IPS-18a (cell line): ENCODE data around the gene GRIP1.

Source experiments
- H3K27ac ChIP-seq: one replicate; pipeline ENCODE4 v1.5.1; 2013; ENCODE audit warnings: low read length
- H3K27me3 ChIP-seq: one replicate; pipeline ENCODE4 v1.6.1; 2013; ENCODE audit warnings: mild to moderate bottlenecking, low read length; ENCODE audit not compliant: control insufficient read depth, insufficient read depth
- H3K36me3 ChIP-seq: one replicate; pipeline ENCODE4 v1.6.1; 2013; ENCODE audit warnings: low read depth, low read length; ENCODE audit not compliant: control insufficient read depth
- H3K4me1 ChIP-seq: one replicate; pipeline ENCODE4 v1.6.1; 2013; ENCODE audit warnings: low read depth, low read length; ENCODE audit not compliant: control insufficient read depth
- H3K4me3 ChIP-seq: one replicate; pipeline ENCODE4 v1.5.1; 2013; ENCODE audit warnings: low read length
- H3K9ac ChIP-seq: one replicate; pipeline ENCODE4 v1.6.1; 2013; ENCODE audit warnings: mild to moderate bottlenecking, low read length, moderate library complexity
- H3K9me3 ChIP-seq: one replicate; pipeline ENCODE4 v1.6.1; 2013; ENCODE audit warnings: low read depth, low read length; ENCODE audit not compliant: control insufficient read depth

GRIP1 gene

GRCh38 chr12:66393890-66394289 lies 285.0 kb downstream of the GRIP1 start:
- Histone ChIP-seq H3K27me3 (no peaks in the 10 kb centered on the region), H3K4me1 (no peaks in the 10 kb centered on the region), H3K27ac (no peak overlapping the region), H3K9ac (no peak overlapping the region), H3K4me3 (no peak overlapping the region), H3K9me3 (no peaks in the 10 kb centered on the region), H3K36me3 (no peaks in the 10 kb centered on the region)

- H3K27ac ChIP-seq: no peak overlapping the region
- H3K4me3 ChIP-seq: no peak overlapping the region
- H3K9me3 ChIP-seq: no peaks in the 10 kb centered on the region
- no peaks in the 10 kb centered on the region for H3K4me1 ChIP-seq
- H3K9ac ChIP-seq: no peak overlapping the region
- H3K36me3 ChIP-seq: no peaks in the 10 kb centered on the region
- H3K27me3 ChIP-seq: no peaks in the 10 kb centered on the region
Observed at GRCh38 chr12:66392266-66392915, 286.5 kb downstream of the GRIP1 start.

GRCh38 chr12:66388517-66388916 lies 290.4 kb downstream of the GRIP1 start:
- H3K36me3 ChIP-seq: no peaks in the 10 kb centered on the region
- H3K9ac ChIP-seq: no peak overlapping the region
- no peak overlapping the region for H3K27ac ChIP-seq
- no peaks in the 10 kb centered on the region for H3K9me3 ChIP-seq
- H3K27me3 ChIP-seq: no peaks in the 10 kb centered on the region
- no peaks in the 10 kb centered on the region for H3K4me1 ChIP-seq
- no peak overlapping the region for H3K4me3 ChIP-seq

GRCh38 chr12:66387117-66387516 lies 291.8 kb downstream of the GRIP1 start:
- H3K27me3 ChIP-seq: no peaks in the 10 kb centered on the region
- H3K4me1 ChIP-seq: no peaks in the 10 kb centered on the region
- no peak overlapping the region for H3K27ac ChIP-seq
- no peaks in the 10 kb centered on the region for H3K9me3 ChIP-seq
- H3K9ac ChIP-seq: no peak overlapping the region
- no peak overlapping the region for H3K4me3 ChIP-seq
- H3K36me3 ChIP-seq: no peaks in the 10 kb centered on the region

- H3K36me3 ChIP-seq: no peaks in the 10 kb centered on the region
- no peak overlapping the region for H3K4me3 ChIP-seq
- no peak overlapping the region for H3K9ac ChIP-seq
- no peaks in the 10 kb centered on the region for H3K4me1 ChIP-seq
- H3K9me3 ChIP-seq: no peaks in the 10 kb centered on the region
- H3K27me3 ChIP-seq: no peaks in the 10 kb centered on the region
- no peak overlapping the region for H3K27ac ChIP-seq
Observed at GRCh38 chr12:66380769-66381535, 297.9 kb downstream of the GRIP1 start.

- no peak overlapping the region for H3K4me3 ChIP-seq
- H3K27ac ChIP-seq: no peak overlapping the region
- H3K4me1 ChIP-seq: no peaks in the 10 kb centered on the region
- H3K36me3 ChIP-seq: no peaks in the 10 kb centered on the region
- H3K27me3 ChIP-seq: no peaks in the 10 kb centered on the region
- no peaks in the 10 kb centered on the region for H3K9me3 ChIP-seq
- H3K9ac ChIP-seq: no peak overlapping the region
Observed at GRCh38 chr12:66379616-66380015, 299.3 kb downstream of the GRIP1 start.

- no peak overlapping the region for H3K27ac ChIP-seq
Observed at GRCh38 chr12:66375560-66375959, 303.3 kb downstream of the GRIP1 start.

GRCh38 chr12:66371982-66372381 lies 306.9 kb downstream of the GRIP1 start:
- Histone ChIP-seq H3K27ac (no peak overlapping the region), H3K27me3 (no peaks in the 10 kb centered on the region), H3K4me3 (no peak overlapping the region), H3K9me3 (no peaks in the 10 kb centered on the region), H3K9ac (no peak overlapping the region), H3K36me3 (no peaks in the 10 kb centered on the region), H3K4me1 (no peaks in the 10 kb centered on the region)

More at GRCh38 chr12:66375560-66375959, 303.3 kb downstream of the GRIP1 start:
- Histone ChIP-seq H3K9ac (no peak overlapping the region), H3K36me3 (no peaks in the 10 kb centered on the region), H3K27me3 (no peaks in the 10 kb centered on the region), H3K9me3 (no peaks in the 10 kb centered on the region), H3K4me1 (no peaks in the 10 kb centered on the region), H3K4me3 (no peak overlapping the region)

- H3K9me3 ChIP-seq: no peaks in the 10 kb centered on the region
- no peak overlapping the region for H3K4me3 ChIP-seq
- no peaks in the 10 kb centered on the region for H3K36me3 ChIP-seq
- H3K4me1 ChIP-seq: no peaks in the 10 kb centered on the region
- no peaks in the 10 kb centered on the region for H3K27me3 ChIP-seq
- no peak overlapping the region for H3K9ac ChIP-seq
- H3K27ac ChIP-seq: no peak overlapping the region
Observed at GRCh38 chr12:66367015-66367667, 311.7 kb downstream of the GRIP1 start.

- Histone ChIP-seq H3K4me3 (no peak overlapping the region), H3K27ac (no peak overlapping the region), H3K27me3 (no peaks in the 10 kb centered on the region)
Observed at GRCh38 chr12:66365718-66366490, 313.0 kb downstream of the GRIP1 start.

GRCh38 chr12:66361703-66362102 lies 317.2 kb downstream of the GRIP1 start:
- Histone ChIP-seq H3K4me1 (no peaks in the 10 kb centered on the region), H3K27ac (no peak overlapping the region), H3K27me3 (no peaks in the 10 kb centered on the region), H3K4me3 (no peak overlapping the region), H3K36me3 (no peaks in the 10 kb centered on the region), H3K9me3 (no peaks in the 10 kb centered on the region), H3K9ac (no peak overlapping the region)

More at GRCh38 chr12:66365718-66366490, 313.0 kb downstream of the GRIP1 start:
- no peaks in the 10 kb centered on the region for H3K36me3 ChIP-seq
- no peak overlapping the region for H3K9ac ChIP-seq
- no peaks in the 10 kb centered on the region for H3K4me1 ChIP-seq
- no peaks in the 10 kb centered on the region for H3K9me3 ChIP-seq
